GM12872 (cell line): ENCODE data around the gene TGFBR2.

Source experiments
- CTCF ChIP-seq: IDR thresholded peaks from 3 replicates; pipeline ENCODE4 v1.5.1; 2011; ENCODE audit warnings: low read depth, mild to moderate bottlenecking, low read length, moderate library complexity; ENCODE audit not compliant: insufficient read depth

The TGFBR2 gene

GRCh38 chr3:30610702-30611368, 4.4 kb downstream of the TGFBR2 start:
- TF ChIP-seq CTCF: no peak

- no peak for TF ChIP-seq CTCF
These were observed 5.4 kb downstream of the TGFBR2 start for GRCh38 chr3:30611613-30612436.

GRCh38 chr3:30612437-30613132, 6.2 kb downstream of the TGFBR2 start:
- no peak for TF ChIP-seq CTCF

- no peak for TF ChIP-seq CTCF
These were observed 6.9 kb downstream of the TGFBR2 start for GRCh38 chr3:30613133-30613825.

- TF ChIP-seq CTCF: no peak
These were observed 8.0 kb downstream of the TGFBR2 start for GRCh38 chr3:30614373-30614772.

- no peak for TF ChIP-seq CTCF
These were observed 8.5 kb downstream of the TGFBR2 start for GRCh38 chr3:30614943-30615342.
